Stimulated activated CD8-positive, alpha-beta memory T cell treated with anti-CD3 and anti-CD28 coated beads, Interleukin-12 subunit alpha, Interleukin-12 subunit beta, amount 100 ng/mL, for 24 hours (primary cell): Measurements from ENCODE around the gene ATP6V0A4.
"Not testable (repeated sequence)": the region's sequence is repeated elsewhere in the genome, so short reads cannot be mapped to it uniquely, and the experiment has no call there.

ENCODE experiments used
- DNase-seq: peaks from one replicate; pipeline ENCODE4 v3.0.0-alpha.2; 2020; ENCODE audit errors: extremely low read depth

The ATP6V0A4 gene

DNA sequence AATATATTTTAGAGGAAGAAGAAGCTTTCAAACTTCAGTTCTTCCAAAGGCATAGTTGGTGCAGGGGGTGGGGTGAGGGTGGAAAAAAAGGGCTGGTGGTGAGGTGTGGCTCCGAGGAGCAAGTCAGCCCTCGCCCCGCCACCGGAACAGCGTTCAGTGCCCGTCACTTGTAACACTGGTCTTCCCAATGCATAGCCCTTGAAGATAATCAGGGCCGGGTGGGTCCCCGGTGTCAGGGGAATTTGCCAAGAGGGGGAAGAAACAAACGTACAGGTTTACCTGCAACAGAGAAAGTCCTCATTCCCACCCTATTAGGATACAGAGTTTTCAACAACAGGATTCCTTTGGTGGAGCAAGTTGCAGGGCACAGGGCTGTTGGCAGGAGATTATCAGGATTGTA, 98.3 kb downstream of the ATP6V0A4 start:
- DNase-seq: no peak

DNA sequence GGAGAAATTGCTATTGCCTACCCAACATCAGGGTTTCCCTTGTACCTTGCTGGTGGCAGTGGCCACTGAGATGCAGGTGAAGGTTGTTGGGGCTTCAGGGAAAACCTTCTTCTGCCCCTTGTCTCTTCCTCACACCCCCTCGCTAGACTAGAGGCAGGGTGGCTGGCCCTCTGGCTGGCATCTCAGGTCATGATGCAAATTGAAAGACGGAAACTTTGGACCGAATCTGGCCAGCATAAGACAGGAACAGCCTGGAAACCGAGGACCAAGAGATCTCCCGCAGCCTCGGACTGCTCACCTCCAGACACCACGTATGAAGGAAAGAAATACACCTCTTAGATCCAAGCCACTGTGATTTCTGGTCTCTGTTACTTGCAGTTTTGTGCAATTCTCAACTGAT, 99.7 kb downstream of the ATP6V0A4 start:
- DNase-seq: no peak

DNA sequence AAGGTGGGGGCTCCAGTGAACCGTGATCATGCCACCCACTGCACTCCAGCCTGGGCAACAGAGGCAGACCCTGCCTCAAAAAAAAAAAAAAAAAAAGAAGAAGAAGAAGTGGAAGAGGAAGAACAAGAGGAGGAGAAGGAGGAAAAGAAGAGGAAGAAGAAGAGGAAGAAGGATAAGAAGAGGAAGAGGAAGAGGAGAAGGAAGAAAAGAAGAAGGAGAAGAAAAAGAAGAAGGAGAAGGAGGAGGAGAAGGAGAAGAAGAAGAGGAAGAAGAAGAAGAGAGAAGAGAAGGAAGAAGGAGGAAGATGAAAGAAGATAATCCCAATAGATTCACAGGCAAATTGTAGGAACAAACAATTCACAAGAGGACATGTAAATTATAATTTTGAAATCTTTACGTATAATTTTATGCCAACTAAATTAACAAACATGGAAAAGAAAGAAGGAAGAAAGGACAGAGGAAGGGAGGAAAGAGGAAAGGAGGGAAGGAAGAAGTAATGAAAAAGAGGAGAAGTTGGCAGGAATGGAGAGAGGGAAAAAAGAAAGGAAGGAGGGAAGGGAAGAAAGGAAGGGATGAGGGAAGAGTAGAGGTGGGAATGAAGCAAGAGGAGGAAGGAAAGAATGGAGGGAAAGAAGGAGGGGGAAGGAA, 100.3 kb downstream of the ATP6V0A4 start:
- no peak for DNase-seq

DNA sequence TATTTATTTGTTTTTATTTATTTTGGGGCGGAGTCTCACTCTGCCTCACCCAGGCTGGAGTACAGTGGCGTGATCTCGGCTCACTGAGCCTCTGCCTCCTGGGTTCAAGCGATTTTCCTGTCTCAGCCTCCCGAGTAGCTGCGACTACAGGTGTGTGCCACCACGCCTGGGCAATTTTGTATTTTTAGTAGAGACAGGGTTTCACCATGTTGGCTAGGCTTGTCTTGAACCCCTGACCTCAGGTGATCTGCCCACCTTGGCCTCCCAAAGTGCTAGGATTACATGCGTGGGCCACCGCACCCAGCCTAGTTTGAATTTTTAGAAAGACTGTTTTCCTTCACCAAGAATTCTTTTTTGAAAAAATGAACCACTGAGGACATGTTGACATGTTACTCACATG, 102.2 kb downstream of the ATP6V0A4 start:
- not testable (repeated sequence) for DNase-seq

DNA sequence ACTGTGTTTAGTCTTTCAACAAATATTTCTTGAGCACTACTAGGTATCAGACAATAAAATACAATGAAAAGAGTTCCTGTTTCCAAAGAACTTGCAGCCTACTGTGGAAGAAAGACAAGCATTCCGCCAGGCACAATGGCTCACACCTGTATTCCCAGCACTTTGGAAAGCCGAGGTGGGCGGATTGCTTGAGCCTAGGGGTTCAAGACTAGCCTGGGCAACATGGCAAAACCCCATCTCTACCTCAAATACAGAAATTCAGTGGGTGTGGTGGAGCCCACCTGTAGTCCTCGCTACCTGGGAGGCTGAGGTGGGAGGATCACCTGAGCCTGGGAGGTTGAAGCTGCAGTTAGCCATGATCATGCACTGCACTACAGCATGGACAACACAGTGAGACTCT, 102.9 kb downstream of the ATP6V0A4 start:
- DNase-seq: no peak

DNA sequence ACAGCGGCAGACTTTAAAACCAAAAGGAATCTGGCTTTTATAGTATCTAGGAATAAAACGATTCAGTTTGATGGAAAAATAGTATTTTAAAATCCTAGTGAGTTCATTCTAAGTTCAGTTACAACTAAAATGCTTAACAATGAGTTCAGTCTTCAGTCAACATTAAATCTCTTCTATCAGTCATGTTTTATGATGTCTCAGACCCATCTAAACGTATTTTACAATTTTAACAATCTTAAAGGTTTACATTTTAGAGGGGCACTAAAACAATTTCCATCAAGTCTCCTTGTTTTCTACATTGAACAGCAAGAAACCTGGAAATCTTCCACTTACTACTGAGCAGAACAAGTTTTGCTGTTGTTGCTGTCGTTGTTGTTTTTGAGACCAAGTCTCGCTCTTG, 106.8 kb downstream of the ATP6V0A4 start:
- no peak for DNase-seq

DNA sequence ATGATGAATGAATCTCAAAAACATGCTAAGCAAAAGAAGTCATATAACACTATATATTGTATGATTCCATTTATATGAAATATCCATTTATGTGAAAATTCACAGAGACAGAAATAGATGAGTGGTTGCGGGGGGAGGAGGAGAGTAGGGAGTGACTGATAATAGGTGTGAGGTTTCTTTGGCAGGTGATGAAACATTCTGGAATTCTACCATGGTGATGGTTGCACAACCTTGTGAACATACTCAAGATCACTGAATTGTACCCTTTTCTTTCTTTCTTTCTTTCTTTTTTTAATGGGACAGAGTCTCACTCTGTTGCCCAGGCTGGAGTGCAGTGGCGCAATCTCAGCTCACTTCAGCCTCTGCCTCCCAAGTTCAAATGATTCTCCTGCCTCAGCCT, 107.5 kb downstream of the ATP6V0A4 start:
- no peak for DNase-seq

DNA sequence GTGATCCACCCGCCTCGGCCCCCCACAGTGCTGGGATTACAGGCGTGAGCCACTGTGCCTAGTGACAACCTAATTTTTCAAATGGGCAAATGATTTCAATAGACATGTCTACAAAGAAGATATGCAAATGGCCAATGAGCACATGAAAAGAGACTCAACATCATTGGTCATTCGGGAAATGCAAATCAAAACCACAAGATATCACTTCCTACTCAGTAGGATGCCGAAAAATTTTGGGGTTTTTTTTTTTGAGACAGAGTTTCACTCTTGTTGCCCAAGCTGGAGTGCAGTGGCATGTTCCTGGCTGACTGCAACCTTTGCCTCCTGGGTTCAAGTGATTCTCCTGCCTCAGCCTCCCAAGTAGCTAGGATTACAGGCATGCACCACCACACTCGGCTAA, 110.0 kb downstream of the ATP6V0A4 start:
- not testable (repeated sequence) for DNase-seq

DNA sequence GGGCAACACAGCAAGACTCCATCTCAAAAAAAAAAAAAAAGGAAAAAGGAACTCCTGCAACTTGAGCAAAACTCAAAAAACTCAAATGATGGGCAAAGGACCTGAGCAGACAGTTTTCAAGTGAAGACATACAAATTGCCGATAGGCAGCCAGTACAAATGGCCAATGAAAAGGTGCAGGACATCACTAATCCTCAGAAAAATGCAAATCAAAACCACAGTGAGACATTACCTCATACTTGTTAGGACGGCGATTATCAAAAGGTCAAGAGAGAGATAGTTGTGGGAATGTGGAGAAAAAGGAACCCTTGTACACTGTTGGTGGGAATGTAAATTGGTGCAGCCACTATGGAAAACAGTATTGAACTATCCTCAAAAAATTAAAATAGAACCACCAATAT, 113.7 kb downstream of the ATP6V0A4 start:
- no peak for DNase-seq

DNA sequence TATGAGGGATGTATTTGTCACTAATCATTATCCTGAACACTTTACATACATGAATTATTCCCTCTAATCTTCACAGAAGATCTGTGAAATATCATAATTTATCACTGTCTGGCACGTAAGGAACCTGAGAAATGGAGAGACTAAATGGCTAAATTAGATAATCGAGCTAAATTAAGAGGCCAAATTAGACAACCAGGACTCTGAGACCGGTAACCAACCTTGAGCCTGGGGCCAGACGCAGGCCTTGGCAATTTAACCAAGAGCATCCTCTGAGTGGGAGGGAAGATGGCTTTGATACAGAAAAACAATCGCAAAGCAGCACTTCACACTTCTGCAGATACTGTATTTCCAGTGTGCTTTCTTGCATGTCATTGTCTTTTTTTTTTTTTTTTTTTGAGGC, 118.2 kb downstream of the ATP6V0A4 start:
- no peak for DNase-seq

DNA sequence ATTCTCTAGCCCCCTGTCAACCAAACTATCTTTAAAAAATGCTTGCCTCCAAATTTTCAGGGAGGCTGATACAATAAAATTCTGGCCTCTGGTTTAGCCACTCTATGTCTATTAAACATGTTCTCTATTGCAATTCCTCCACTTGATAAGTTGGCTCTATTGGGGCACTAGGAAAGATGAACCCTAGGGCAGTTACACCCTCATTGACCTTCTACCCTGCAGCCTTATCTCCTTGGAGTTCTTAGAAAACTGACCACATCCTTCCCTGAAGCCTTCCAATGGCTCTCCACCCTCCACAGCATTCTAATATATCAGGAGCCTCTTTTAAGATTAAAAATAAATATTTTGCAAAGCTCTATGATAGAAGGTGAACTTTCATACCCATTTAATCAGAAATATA, 127.4 kb downstream of the ATP6V0A4 start:
- no peak for DNase-seq

DNA sequence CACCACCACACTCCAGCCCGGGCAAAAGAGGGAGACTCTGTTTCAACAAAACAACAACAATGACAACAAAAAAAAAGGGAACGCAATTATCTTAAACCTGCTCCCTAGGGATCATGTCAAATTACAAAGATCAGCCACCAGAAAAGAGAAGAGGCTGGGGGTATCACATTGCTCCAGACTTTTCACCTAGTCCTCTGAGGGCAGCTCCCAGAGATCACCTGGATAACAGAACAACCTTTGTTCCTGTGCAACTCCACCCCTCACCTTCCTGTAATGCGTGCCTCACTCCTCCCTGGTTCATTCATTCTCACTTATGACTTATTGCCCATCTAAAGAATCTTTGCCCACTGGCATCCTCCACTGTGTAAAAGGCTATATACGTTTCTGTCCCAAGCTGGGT, 128.6 kb downstream of the ATP6V0A4 start:
- DNase-seq: no peak

DNA sequence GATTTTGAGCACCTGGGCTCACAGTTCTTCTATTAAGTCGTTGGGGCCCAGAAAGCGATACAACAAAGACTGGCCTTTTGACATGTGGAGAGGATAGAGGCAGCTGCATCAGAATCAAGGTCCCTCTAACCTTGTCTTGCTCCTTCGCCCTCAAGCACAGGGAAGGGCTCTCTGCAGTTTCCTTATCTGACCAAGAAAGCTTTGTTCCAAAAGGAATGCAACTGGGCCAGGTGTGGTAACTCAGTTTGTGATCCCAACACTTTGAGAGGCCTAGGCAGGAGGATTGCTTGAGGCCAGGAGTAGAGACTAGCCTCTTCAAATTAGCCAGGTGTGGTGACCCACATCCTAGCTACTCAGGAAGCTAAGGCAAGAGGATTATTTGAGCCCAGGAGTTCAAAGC, 129.1 kb downstream of the ATP6V0A4 start:
- DNase-seq: no peak

DNA sequence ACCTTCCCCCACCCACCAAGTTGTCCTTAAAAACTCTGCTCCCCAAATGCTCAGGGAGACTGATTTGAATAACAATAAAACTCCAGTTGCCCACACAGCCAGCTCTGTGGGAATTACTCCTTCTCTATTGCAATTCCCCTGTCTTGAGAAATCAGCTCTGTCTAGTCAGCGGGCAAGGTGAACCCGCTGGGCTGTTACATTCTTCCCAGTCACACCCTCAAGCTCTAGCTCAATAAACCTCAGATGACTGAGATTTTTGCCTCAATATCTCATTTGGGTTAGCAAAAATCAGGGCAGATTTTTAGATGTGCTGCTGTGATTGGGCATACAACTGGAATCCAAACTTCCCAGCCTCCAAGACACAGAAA, 129.8 kb downstream of the ATP6V0A4 start:
- no peak for DNase-seq

DNA sequence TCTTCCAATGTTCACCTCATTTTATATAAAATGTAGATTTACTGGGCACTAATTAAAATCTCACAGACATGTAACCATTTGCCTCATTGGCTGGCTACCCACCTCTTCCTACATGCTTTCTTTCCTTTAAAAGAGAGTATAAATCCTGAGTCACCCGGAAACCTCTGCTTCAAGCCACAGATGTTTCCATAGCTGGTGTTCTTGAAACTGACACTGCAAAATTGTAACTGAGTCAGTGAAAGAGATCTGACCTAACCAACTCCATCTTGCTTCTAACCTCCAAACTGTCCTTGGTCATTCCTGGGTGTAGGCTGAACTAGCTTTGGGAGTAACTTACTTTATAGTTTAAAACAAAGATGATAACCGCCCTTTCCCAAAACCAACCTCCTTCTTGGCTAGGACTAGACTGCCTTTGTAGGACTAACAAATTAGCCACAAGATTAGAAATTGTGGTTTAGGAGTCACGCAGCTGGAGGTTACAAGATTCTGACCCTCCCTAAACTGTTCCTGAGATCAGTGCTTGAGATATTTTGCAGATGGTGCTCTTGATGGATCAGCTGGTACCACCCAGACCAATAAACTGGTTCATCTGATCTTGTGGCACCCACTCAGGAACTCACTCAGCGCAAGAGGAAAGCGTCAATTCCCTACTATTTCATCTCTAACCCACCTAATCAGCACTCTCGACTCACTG, 130.3 kb downstream of the ATP6V0A4 start:
- DNase-seq: no peak

DNA sequence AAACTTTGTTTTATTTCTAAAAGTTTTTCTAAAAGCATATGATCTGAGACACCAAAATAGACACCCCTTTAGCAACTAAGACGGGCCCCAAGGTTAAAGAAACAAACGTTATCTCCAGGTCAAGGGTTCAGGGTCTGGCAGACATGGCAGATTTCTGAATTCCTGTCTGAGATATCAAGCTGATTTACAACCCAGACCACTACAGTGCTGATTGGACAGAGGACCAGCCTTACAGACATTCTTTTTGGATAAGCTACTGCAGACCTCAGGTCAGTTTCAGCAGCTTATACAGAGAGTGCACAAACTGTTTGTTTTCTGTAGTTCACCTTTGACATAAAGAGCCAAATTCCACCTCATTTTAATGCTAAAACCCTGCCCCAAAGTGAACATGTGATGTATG, 131.6 kb downstream of the ATP6V0A4 start:
- DNase-seq: no peak

DNA sequence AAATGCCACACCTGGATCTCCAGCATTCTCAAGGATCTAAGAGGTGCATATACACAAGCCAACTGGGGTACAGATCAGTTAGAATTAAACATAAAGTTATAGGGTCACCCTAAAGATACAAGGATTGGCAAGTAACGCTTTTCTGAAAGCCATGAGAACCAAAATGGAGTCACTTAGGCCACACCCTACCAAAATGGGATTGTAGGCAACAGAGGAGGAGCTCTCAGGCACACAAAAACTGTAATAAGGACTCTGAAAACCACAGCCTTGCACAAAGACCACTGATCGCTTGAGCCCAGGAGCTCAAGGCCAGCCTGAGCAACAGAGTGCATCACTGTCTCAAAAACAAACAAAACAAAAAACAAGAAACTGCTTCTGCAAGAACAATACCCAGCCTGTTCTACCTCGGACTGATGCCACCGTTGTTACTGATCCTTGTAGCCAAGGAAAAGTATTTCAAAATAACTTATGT, 132.3 kb downstream of the ATP6V0A4 start:
- DNase-seq: no peak

DNA sequence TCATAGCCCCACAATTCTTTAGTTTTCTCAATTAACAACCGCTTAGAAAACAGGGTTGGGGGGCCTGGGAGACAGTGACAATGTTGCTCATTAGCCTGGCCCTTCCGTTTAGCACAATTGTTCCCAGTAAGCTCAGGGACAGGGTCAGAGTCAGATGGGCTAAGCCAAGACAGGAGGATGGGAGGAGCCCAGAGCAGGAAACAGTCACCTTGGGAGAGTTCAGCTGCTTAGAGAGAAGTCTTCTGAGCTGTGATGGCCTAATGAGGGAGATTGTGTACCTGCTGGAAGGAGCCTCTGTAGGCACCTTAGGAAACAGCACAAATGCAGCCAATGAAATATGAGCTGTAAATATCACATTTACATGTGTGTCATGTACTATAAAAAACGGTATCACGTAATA, 132.7 kb downstream of the ATP6V0A4 start:
- no peak for DNase-seq

DNA sequence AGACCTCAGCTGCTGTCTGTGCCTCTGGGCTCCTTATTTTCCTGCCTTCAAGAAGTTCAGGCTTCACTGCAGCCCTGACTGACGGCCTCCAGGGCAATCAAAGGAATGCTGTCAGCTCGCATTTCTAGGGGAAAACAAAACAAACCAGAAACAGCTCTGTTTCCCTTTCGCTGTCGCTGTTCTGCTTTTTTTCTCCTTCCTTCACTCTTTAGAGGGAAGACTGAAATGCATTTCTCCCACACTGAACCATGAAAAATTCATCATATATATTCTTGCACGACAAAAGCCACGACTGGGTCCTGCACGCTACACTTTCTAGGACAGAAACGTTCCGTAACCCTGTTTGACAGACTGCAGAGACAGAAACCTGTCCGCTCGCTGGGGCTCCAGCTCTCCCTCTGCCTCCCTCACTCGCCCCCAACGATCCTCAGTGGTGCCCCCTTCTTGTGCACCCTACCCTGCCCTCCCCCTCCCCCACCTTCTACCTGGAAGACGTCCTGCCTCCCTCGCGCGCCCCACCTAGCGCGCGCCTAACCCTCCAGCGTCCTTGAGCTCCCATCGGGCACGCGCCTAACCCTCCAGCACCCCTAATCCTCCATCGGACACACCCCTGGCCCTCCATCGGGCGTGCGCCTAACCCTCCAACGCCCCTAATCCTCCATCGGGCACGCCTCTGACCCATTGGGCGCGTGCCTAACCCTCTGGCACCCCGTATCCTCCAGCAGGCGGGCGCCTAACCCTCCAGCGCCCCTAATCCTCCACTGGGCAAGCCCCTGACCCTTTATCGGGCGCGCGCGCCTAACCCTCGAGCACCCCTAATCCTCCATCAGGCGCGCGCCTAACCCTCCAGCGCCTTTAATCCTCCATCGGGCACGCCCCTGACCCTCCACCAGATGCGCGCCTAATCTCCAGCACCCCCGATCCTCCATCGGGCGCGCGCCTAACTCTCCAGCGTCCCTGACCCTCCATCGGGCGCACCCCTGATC, 134.0 kb downstream of the ATP6V0A4 start:
- DNase-seq: no peak

DNA sequence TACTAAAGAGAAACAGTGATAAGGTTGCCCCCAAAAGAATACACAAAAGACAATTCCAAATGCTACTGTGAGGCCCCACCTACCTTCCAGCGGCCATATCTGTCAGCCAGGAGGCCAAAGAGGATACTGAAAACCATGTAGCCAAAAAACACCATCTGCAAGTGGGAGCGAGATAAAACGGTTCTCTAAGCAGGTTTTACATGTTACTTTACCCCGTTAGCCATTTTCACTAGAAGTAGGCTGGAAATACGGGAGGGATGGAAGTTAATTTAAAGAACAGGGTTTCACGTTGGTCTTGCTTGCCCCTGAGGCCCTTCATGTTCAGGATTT, 135.0 kb downstream of the ATP6V0A4 start:
- DNase-seq: no peak

DNA sequence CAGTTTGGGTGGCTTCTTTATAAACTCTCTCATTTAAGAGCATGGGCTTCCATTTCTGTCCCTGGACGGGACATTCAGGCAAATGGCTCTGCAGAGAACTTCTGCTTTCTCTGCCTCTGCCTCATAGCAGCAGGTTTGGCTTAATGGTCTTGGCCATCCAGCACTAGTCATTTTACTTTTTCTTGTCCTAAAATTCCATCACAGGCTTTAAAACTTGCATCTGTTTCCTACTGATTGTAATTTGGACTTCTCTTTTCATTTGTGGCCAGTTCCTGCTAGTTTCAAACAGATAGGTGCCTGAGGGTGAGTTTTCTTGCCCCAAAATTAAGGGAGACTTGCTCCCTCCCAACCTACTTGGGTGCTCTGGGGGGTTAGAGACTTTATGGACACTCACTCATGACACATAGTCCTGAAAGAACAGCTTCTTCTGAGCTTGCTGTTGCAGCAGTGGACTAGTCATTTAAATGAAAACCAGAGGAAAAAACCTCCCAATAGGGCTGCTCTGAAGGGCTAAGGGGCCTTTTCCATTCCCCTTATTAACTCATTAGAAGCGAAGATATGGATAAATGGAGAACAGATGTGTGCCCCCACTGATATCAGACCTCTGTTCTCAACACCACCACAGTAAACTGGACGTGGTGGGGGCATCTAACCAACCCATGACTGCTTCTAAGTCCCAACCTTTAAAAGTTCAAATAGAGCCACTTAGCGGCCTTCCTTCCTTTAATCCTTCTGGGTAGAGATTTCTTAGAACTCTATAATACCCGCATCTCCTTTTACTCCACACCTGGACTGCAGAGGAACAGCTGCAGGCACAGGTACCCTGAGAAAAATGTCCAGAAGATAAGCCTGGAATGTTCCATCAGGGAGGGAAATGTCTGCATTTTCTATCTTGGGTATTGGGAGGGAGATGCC, 135.7 kb downstream of the ATP6V0A4 start:
- no peak for DNase-seq
